Adrenal gland (tissue), 12 donors: ENCODE measurements around the gene EML6. TPM values are rescaled to one million over a fixed set of nuclear protein-coding genes. Genes with fewer than 3 reads are reported as not detected.

Experiments
- DNase-seq, 7 donors: peaks; one replicate each; pipeline ENCODE4 v3.0.0-alpha.2; 2019 to 2020
- H3K27ac ChIP-seq, 5 donors: fragments of 200-600 bp; sonication (generic) in 4 of 5; 1 replicate in 3 of 5; 2 replicates in 2 of 5; pipeline versions ENCODE4 v1.5.1 to v1.8.0; 2016 to 2020; ENCODE audit warnings: mild to moderate bottlenecking in 1 of 5
- H3K27me3 ChIP-seq: fragments of 200-600 bp; 2 replicates; pipeline ENCODE4 v1.8.0; 2021
- H3K36me3 ChIP-seq, 2 donors: fragments of 200-600 bp; replicated peaks in 1 of 2; 1 replicate in 1 of 2; 2 replicates in 1 of 2; pipeline versions ENCODE4 v1.5.1 to v1.8.0; 2018 to 2022
- H3K4me1 ChIP-seq, 2 donors: fragments of 200-600 bp; replicated peaks in 1 of 2; 1 replicate in 1 of 2; 2 replicates in 1 of 2; pipeline versions ENCODE4 v1.5.1 to v1.8.0; 2018 to 2021
- H3K4me3 ChIP-seq, 4 donors: fragments of 200-600 bp; sonication (generic) in 3 of 4; one replicate each; pipeline ENCODE4 v1.5.1; 2016 to 2018
- H3K9me3 ChIP-seq, 3 donors: fragments of 200-600 bp; sonication (generic) in 1 of 3; replicated peaks in 1 of 3; 1 replicate in 2 of 3; 2 replicates in 1 of 3; pipeline versions ENCODE4 v1.5.1 to v1.8.0; 2016 to 2021
- POLR2A ChIP-seq, 2 donors: fragments of 450-650 bp; IDR thresholded peaks; one replicate each; pipeline ENCODE4 v1.6.1; 2017; ENCODE audit warnings: antibody characterized with exemption in 2 of 2, mild to moderate bottlenecking in 2 of 2, moderate library complexity in 1 of 2
- WGBS, 4 donors: extraction: QIAGEN DNeasy Blood & Tissue Kit in 2 of 4; methylation state at CpG; one replicate each; pipeline versions ENCODE4 v1.1.5 to v1.1.7; 2013 to 2017; 5-methylcytosine and 5-hydroxymethylcytosine counted together
- intact Hi-C, 2 donors: fragments of 100-400 bp; cut with DNase I; formaldehyde crosslinking; loops; one replicate each; pipeline versions ENCODE4 v1.14.1 to v1.15.0; 2022 to 2023
- polyA plus RNA-seq, 3 donors: library from polyadenylated mRNA; stranded (reverse); fragments of 200-250 nt in 2 of 3; fragments of 350-450 nt in 1 of 3; fragmentation: Illumina TruSeq in 1 of 3; extraction: RNeasy Lipid Tissue Mini Kit (QIAGEN cat#74804) in 1 of 3; gene quantifications; one replicate each; pipeline ENCODE4 v1.2.3, GENCODE V29; 2013 to 2014
- total RNA-seq, 9 donors: library from RNA; depleted of rRNA in 4 of 9; stranded (reverse); fragments of >200 nt in 4 of 9; fragments of 120-200 nt in 1 of 9; fragmentation: NEBNext Ultra II Directional in 1 of 9; extraction: Animal tissue kit (Norgen Biotek cat#: 25700) in 1 of 9; gene quantifications; one replicate each; pipeline versions ENCODE4 v1.1.0 to v1.2.4, GENCODE V29; 2013 to 2023
- TF ChIP-seq, protein P1 (sequence below), 6 experiments: fragments of 450-650 bp in 4 of 6; fragments of 200-600 bp in 2 of 6; sonication (generic) in 1 of 6; IDR thresholded peaks; 1 replicate in 5 of 6; 2 replicates in 1 of 6; pipeline versions ENCODE4 v1.5.1 to v1.8.0; 2016 to 2021; ENCODE audit warnings: antibody characterized with exemption in 6 of 6, mild to moderate bottlenecking in 2 of 6, moderate library complexity in 1 of 6
- donor health status: healthy with polysubstance abuse.
- donor health status: Bipolar disorder and iron deficiency.
- donor health status: DM: yes; HTN: yes; CAD: no.
- donor health status: DM: no; HTN: no; CAD: no.
- donor health status: DM: no; HTN: no; CAD: no.
- donor health status: DM: yes; HTN: yes; CAD: no.

The EML6 gene
- total and polyA plus RNA-seq, 12 donors = 6.0 to 19.3 (median 10.9) TPM

DNA sequence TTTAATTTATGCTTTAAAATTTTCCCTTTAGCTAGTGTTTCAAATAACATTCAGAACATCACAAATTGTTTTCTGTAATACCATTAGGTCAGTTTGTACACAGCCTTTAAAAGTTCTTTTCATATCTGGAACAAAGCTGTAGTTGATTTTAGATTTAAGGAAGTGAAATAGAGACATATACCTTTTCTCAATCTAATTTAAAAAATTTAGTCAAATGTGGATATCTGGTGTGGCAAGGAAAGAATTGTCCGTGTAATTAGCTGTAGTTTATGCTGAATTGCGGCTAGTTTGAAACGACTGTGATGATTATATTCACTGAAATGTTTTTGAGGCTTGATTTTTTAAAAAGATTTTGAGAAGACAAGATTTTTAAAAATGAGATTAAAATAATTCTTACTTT is 59.9 kb downstream of the EML6 start:
- TF ChIP-seq POLR2A (IDR thresholded peaks at IDR 0.05) = no peak
- TF ChIP-seq, protein P1, sequence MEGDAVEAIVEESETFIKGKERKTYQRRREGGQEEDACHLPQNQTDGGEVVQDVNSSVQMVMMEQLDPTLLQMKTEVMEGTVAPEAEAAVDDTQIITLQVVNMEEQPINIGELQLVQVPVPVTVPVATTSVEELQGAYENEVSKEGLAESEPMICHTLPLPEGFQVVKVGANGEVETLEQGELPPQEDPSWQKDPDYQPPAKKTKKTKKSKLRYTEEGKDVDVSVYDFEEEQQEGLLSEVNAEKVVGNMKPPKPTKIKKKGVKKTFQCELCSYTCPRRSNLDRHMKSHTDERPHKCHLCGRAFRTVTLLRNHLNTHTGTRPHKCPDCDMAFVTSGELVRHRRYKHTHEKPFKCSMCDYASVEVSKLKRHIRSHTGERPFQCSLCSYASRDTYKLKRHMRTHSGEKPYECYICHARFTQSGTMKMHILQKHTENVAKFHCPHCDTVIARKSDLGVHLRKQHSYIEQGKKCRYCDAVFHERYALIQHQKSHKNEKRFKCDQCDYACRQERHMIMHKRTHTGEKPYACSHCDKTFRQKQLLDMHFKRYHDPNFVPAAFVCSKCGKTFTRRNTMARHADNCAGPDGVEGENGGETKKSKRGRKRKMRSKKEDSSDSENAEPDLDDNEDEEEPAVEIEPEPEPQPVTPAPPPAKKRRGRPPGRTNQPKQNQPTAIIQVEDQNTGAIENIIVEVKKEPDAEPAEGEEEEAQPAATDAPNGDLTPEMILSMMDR (IDR thresholded peaks at IDR 0.05) = no peak
- Histone ChIP-seq H3K27me3 (no peaks in the 10 kb centered on the region), H3K27ac (no peak overlapping the region), H3K9me3 (peaks cover 0 to 7% (median 0%) of the 10 kb centered on the region in 3 donors), H3K4me3 (no peak overlapping the region), H3K4me1 (no peaks in the 10 kb centered on the region), H3K36me3 (no peaks in the 10 kb centered on the region)
- DNase-seq = no peak
- 88 to 96% (median 94%) methylated on average over 3 of the region's 3 CpGs for WGBS, 4 donors
- intact Hi-C loops = no loop called here

DNA sequence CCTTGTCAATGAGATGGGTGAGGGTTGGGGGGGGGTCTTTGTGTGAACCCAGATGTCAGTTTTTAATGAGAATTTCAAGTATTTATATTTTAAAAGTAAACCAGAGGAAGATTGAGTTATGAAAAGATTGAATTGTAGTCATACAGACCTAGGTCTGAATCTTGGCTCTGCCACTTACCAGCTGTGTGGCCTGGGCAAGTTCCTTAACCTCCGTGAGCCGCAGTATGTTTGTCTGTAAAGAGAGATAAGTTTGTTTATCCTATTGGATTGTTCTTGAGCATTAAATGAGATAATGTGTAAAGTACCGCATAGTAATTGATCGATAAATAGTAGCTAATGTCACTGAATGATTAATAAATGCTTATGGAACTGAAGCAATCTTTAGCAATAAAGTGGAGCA is 63.8 kb downstream of the EML6 start:
- no peak overlapping the region for H3K27ac ChIP-seq
- no peaks in the 10 kb centered on the region for H3K36me3 ChIP-seq
- no peaks in the 10 kb centered on the region for H3K27me3 ChIP-seq
- WGBS, 4 donors = 96 to 97% (median 97%) methylated on average over 4 of the region's 4 CpGs
- no peak overlapping the region for H3K4me3 ChIP-seq
- intact Hi-C loops = no loop called here
- no peak for TF ChIP-seq POLR2A (IDR thresholded peaks at IDR 0.05)
- TF ChIP-seq, protein P1 (IDR thresholded peaks at IDR 0.05) = no peak
- no peak for DNase-seq
- no peaks in the 10 kb centered on the region for H3K4me1 ChIP-seq
- peaks cover 0 to 7% (median 0%) of the 10 kb centered on the region in 3 donors for H3K9me3 ChIP-seq

- H3K27me3 ChIP-seq = no peaks in the 10 kb centered on the region
- H3K4me3 ChIP-seq = no peak overlapping the region
- no peak overlapping the region for H3K27ac ChIP-seq
- H3K36me3 ChIP-seq = no peaks in the 10 kb centered on the region
- peaks cover 0 to 7% (median 0%) of the 10 kb centered on the region in 3 donors for H3K9me3 ChIP-seq
- WGBS, 4 donors = 95 to 98% (median 96%) methylated on average over 17 of the region's 17 CpGs
- DNase-seq = no peak
- intact Hi-C loops = no loop called here
- no peak for TF ChIP-seq POLR2A (IDR thresholded peaks at IDR 0.05)
- TF ChIP-seq, protein P1 (IDR thresholded peaks at IDR 0.05) = no peak
- H3K4me1 ChIP-seq = no peaks in the 10 kb centered on the region
Measured at GRCh38 chr2:54787755-54788366, 64.4 kb downstream of the EML6 start.

GRCh38 chr2:54789878-54790277 is 66.4 kb downstream of the EML6 start:
- TF ChIP-seq POLR2A (IDR thresholded peaks at IDR 0.05) = no peak
- TF ChIP-seq, protein P1 (IDR thresholded peaks at IDR 0.05) = no peak
- H3K36me3 ChIP-seq = no peaks in the 10 kb centered on the region
- no peaks in the 10 kb centered on the region for H3K27me3 ChIP-seq
- no peaks in the 10 kb centered on the region for H3K4me1 ChIP-seq
- WGBS, 4 donors = 92 to 97% (median 94%) methylated on average over 2 of the region's 2 CpGs
- intact Hi-C loops = no loop called here
- no peaks in the 10 kb centered on the region for H3K9me3 ChIP-seq
- DNase-seq = no peak
- H3K27ac ChIP-seq = no peak overlapping the region
- H3K4me3 ChIP-seq = no peak overlapping the region
